SJSA1 (cell line): ENCODE measurements around the gene ELP2. TPM values are rescaled to one million over a fixed set of nuclear protein-coding genes. Genes with fewer than 3 reads are reported as not detected.

ENCODE experiments used
- DNase-seq, 2 experiments: peaks; one replicate each; pipeline ENCODE4 v3.0.0-alpha.2; 2015 to 2020; ENCODE audit warnings: low spot score in 2 of 2, low read depth in 1 of 2
- H3K27ac ChIP-seq: fragments of 250-450 bp; sonication (Bioruptor Pico); 2 replicates; pipeline ENCODE4 v1.5.1; 2020; ENCODE audit warnings: mild to moderate bottlenecking, moderate library complexity
- H3K27me3 ChIP-seq: fragments of 250-450 bp; sonication (Bioruptor Pico); replicated peaks from 2 replicates; pipeline ENCODE4 v1.5.1; 2020; ENCODE audit warnings: mild to moderate bottlenecking, moderate library complexity
- H3K36me3 ChIP-seq: fragments of 250-450 bp; sonication (Bioruptor Pico); 2 replicates; pipeline ENCODE4 v1.5.1; 2020; ENCODE audit warnings: mild to moderate bottlenecking
- H3K4me1 ChIP-seq: fragments of 250-450 bp; sonication (Bioruptor Pico); replicated peaks from 2 replicates; pipeline ENCODE4 v1.6.1; 2021; ENCODE audit warnings: mild to moderate bottlenecking
- H3K4me3 ChIP-seq: fragments of 250-450 bp; sonication (Bioruptor Pico); 2 replicates; pipeline ENCODE4 v1.5.1; 2020; ENCODE audit warnings: mild to moderate bottlenecking
- H3K9me3 ChIP-seq: fragments of 250-450 bp; sonication (Bioruptor Pico); replicated peaks from 2 replicates; pipeline ENCODE4 v1.5.1; 2020; ENCODE audit warnings: mild to moderate bottlenecking
- total RNA-seq: library from RNA; depleted of rRNA; stranded (reverse); fragments of >200 nt; shearing (Covaris generic); gene quantifications from 2 replicates; pipeline ENCODE4 v1.2.3, GENCODE V29; 2014

Gene ELP2
- total RNA-seq, 1 experiment from 2014 or later = 43.3 TPM

GRCh38 chr18:36181441-36181840, 51.7 kb downstream of the ELP2 start:
- peaks cover 8% of the 10 kb centered on the region for H3K36me3 ChIP-seq
- H3K27ac ChIP-seq = no peak overlapping the region

GRCh38 chr18:36181898-36182506, 52.3 kb downstream of the ELP2 start:
- DNase-seq = no peak

More at GRCh38 chr18:36181441-36181840, 51.7 kb downstream of the ELP2 start:
- DNase-seq = no peak
- Histone ChIP-seq H3K27me3 (no peaks in the 10 kb centered on the region), H3K9me3 (no peaks in the 10 kb centered on the region), H3K4me3 (no peak overlapping the region), H3K4me1 (no peaks in the 10 kb centered on the region)

DNA sequence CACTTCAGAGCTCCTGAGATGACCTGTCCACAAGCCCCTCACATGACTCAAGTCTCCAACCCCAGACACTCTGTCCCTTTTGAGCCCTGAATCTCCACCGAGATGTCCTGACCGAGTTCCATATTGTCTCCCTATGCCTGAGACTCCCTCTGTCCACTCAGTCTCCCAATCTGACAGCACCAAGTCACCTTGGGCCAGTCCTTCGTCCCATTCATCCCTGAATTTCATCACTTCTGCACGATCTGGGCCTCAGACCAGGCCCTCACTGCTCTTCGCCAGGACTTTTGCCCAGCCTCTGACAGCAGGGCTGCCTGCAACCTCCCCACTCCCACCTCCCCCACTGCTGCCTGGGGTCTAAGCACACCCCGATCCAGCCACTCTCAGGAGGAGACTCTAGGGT, 53.3 kb downstream of the ELP2 start:
- Histone ChIP-seq H3K9me3 (no peaks in the 10 kb centered on the region; the same call in 1 of the 2 replicates), H3K36me3 (no peaks in the 10 kb centered on the region), H3K4me1 (peaks cover 11% of the 10 kb centered on the region), H3K4me3 (no peak overlapping the region), H3K27ac (no peak overlapping the region), H3K27me3 (no peaks in the 10 kb centered on the region)
- DNase-seq = no peak

More at GRCh38 chr18:36181898-36182506, 52.3 kb downstream of the ELP2 start:
- Histone ChIP-seq H3K27me3 (no peaks in the 10 kb centered on the region), H3K27ac (no peak overlapping the region), H3K36me3 (peaks cover 5% of the 10 kb centered on the region), H3K4me1 (0 out of 2 replicates have a peak, but pooled peaks cover 3% of the 10 kb centered on the region), H3K4me3 (no peak overlapping the region), H3K9me3 (no peaks in the 10 kb centered on the region)

DNA sequence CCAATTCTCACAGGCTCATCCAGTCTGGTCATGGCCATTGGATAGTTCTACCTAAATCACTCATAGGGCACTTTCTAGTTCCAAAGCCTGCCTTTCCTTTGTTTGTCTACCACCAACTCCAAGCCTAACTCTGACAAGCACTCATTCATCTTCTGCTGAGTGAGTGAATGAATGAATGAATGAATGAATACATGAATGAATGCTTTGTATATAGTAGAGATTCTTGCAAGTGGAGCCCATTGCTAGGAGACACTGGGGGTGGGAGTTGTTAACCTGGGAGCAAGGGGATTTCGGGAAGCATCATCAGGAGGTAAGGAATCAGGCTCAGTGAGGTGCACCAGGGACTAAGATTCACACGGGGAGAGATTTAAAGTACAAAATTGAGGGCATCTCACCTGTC, 54.3 kb downstream of the ELP2 start:
- Histone ChIP-seq H3K27ac (no peak overlapping the region), H3K9me3 (no peaks in the 10 kb centered on the region; the same call in 1 of the 2 replicates), H3K36me3 (no peaks in the 10 kb centered on the region), H3K4me1 (peaks cover 11% of the 10 kb centered on the region), H3K27me3 (no peaks in the 10 kb centered on the region), H3K4me3 (no peak overlapping the region)
- DNase-seq = no peak

- H3K9me3 ChIP-seq = no peaks in the 10 kb centered on the region; the same call in 1 of the 2 replicates
- no peak overlapping the region for H3K4me3 ChIP-seq
- peaks cover 11% of the 10 kb centered on the region for H3K4me1 ChIP-seq
- no peaks in the 10 kb centered on the region for H3K36me3 ChIP-seq
- no peak overlapping the region for H3K27ac ChIP-seq
- H3K27me3 ChIP-seq = no peaks in the 10 kb centered on the region
- no peak for DNase-seq
Observed at GRCh38 chr18:36185157-36185556, 55.5 kb downstream of the ELP2 start.

GRCh38 chr18:36185901-36186460, 56.3 kb downstream of the ELP2 start:
- H3K9me3 ChIP-seq = no peaks in the 10 kb centered on the region; the same call in 1 of the 2 replicates
- H3K27ac ChIP-seq = no peak overlapping the region
- no peaks in the 10 kb centered on the region for H3K36me3 ChIP-seq
- no peaks in the 10 kb centered on the region for H3K27me3 ChIP-seq
- H3K4me3 ChIP-seq = no peak overlapping the region
- peaks cover 11% of the 10 kb centered on the region for H3K4me1 ChIP-seq
- DNase-seq = no peak

DNA sequence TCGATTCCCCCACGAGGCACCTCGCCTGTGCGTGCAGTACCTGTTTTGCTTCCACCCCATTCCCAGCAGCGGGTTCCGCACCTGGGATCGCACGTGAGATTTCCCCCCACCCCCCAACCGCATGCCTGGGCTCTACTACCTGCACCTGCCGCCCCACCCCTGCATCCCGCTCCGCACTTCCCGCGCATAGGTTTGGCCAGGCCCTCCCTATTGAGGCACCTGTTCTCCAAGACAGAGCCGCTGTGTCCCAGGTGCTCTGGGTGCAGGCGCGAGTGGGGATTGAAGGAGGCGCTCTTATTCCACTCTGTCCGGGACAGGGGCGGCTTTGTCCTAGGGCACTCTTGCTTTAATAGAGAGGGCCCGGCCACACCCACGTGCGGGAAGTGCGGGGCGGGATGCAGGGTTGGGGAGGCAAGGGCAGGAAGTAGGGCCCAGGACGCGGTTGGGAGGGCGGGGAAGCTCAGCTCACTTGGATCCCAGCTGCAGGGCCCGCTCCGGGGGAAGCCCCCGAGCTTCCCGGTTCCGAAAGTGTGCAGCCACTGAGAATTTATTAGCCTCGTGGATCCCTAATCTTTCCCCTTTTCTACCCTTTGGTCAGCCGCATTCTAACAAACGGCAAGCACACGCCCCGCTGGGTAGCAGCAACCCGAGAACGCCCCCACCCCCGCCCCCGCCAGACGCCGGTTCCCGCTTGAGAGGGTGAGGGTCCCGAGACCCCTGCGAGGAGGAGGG, 56.9 kb downstream of the ELP2 start:
- DNase-seq = peak in 1 of 2 experiments; percentile 12
- Histone ChIP-seq H3K27me3 (no peaks in the 10 kb centered on the region), H3K9me3 (no peaks in the 10 kb centered on the region; the same call in 1 of the 2 replicates), H3K4me1 (peaks cover 11% of the 10 kb centered on the region), H3K4me3 (peak overlapping the region; percentile 55), H3K27ac (no peak overlapping the region), H3K36me3 (no peaks in the 10 kb centered on the region)

DNA sequence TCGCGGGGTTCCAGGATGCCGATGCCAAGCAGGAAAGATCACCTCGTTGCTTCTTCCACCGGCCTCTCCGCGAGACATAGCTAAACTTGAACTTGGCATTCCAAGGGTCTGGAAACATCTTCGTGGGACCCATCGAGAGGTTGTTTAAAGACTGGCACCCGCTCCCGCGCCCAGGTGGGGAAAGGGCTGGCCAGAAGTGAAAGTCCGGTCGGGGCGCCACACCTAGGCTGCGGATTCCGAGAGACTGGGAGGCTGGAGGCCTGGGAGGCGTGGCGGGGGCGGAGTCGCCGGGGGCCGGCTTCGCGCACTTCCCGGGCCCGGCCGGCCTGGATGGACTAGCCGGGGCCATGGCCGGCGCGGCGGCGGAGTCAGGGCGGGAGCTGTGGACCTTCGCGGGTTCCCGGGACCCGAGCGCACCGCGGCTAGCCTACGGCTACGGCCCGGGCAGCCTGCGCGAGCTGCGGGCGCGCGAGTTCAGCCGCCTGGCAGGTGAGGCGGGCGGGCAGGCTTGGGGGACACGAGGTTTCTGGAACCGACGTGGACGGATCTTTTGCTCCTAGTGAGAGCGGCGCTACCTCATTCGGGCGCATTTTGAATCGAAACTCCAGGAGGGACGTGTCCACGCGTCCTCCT, 57.6 kb downstream of the ELP2 start, which contains the start of gene MOCOS:
MOCOS (plus strand) TSS at position 305 of the 633 bp plus-strand sequence; CDS start at position 348, 43 bp downstream.
- Histone ChIP-seq H3K4me3 (peak within 1 kb of the TSS; percentile 55), H3K4me1 (peaks cover 11% of the 10 kb centered on the region), H3K27me3 (no peaks in the 10 kb centered on the region), H3K36me3 (no peaks in the 10 kb centered on the region), H3K27ac (no peak within 1 kb of the TSS), H3K9me3 (no peaks in the 10 kb centered on the region; the same call in 1 of the 2 replicates)
- DNase-seq = peak; percentile 53 to 67

GRCh38 chr18:36187826-36188721, 58.4 kb downstream of the ELP2 start:
- Histone ChIP-seq H3K36me3 (no peaks in the 10 kb centered on the region), H3K9me3 (no peaks in the 10 kb centered on the region; the same call in 1 of the 2 replicates), H3K4me3 (peak overlapping the region; percentile 55), H3K27ac (no peak overlapping the region), H3K27me3 (no peaks in the 10 kb centered on the region), H3K4me1 (peaks cover 11% of the 10 kb centered on the region)
- no peak for DNase-seq

- DNase-seq = no peak
- Histone ChIP-seq H3K36me3 (no peaks in the 10 kb centered on the region), H3K9me3 (no peaks in the 10 kb centered on the region; the same call in 1 of the 2 replicates), H3K4me1 (peaks cover 11% of the 10 kb centered on the region), H3K27ac (no peak overlapping the region), H3K4me3 (no peak overlapping the region), H3K27me3 (no peaks in the 10 kb centered on the region)
Observed at GRCh38 chr18:36188916-36189315, 59.2 kb downstream of the ELP2 start.

DNA sequence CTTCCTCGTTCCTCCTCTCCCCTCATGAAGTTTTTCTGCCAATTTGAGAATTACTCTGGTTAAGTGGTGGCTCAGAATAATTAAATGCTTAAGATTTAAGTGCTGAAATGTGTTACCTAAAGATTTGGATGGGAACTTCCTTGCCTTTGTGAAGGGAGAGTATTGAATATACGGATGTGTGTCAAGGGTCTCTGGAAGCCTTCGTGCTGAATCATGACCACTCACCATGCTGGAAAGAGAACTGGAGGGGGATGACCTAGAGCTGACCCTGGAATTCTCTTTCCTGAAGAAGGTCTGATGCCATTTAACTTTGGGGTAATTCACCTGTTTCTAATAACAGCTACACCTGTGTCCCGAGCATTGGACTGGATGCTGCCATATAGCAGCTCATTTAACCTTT, 59.8 kb downstream of the ELP2 start:
- H3K4me3 ChIP-seq = no peak overlapping the region
- no peaks in the 10 kb centered on the region for H3K36me3 ChIP-seq
- H3K9me3 ChIP-seq = no peaks in the 10 kb centered on the region; the same call in 1 of the 2 replicates
- H3K4me1 ChIP-seq = peaks cover 11% of the 10 kb centered on the region
- DNase-seq = no peak
- no peak overlapping the region for H3K27ac ChIP-seq
- no peaks in the 10 kb centered on the region for H3K27me3 ChIP-seq

DNA sequence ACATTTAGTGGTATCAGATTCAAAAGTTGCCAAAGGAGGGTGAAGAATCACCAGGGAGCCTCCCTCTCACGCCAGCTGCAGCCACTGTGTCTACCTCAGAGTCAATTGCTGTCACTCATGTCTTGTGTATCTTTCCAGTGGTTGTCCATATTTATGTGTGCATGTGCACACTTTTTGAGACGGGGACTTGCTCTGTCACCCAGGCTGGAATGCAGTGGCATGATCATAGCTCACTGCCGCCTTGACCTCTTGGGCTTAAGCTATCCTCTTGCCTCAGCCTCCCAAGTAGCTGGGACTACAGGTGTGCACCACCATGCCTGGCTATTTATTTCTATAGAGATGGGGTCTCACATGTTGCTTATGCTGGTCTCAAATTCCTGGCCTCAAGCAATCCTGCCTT, 61.6 kb downstream of the ELP2 start:
- Histone ChIP-seq H3K9me3 (no peaks in the 10 kb centered on the region; the same call in 1 of the 2 replicates), H3K36me3 (no peaks in the 10 kb centered on the region), H3K27ac (no peak overlapping the region), H3K4me3 (no peak overlapping the region), H3K4me1 (peaks cover 11% of the 10 kb centered on the region), H3K27me3 (no peaks in the 10 kb centered on the region)
- DNase-seq = no peak

DNA sequence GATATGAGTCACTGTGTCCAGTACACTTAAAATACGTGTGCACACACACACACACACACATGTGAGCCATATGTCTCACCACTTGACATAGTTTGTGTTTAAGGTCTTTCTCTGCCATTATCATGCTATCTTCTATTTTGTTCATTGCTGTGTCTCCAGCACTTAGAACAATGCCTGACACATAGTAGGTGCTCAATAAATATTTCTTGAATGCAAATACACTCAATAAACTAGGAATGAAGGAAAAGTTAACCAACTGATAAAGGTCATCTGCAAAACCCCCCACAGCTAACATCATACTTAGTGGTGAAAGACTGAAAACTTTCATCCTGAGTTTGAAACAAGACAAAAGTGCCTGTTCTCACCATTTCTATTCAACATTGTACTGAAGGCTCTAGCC, 62.0 kb downstream of the ELP2 start:
- H3K36me3 ChIP-seq = no peaks in the 10 kb centered on the region
- H3K4me1 ChIP-seq = peaks cover 10% of the 10 kb centered on the region
- H3K4me3 ChIP-seq = no peak overlapping the region
- DNase-seq = no peak
- no peaks in the 10 kb centered on the region; the same call in 1 of the 2 replicates for H3K9me3 ChIP-seq
- H3K27me3 ChIP-seq = no peaks in the 10 kb centered on the region
- H3K27ac ChIP-seq = no peak overlapping the region
